GM23248 (cell line): ENCODE data around the gene CCDC88C.

Source experiments
- EZH2 ChIP-seq: fragments of 200-600 bp; sonication (generic); IDR thresholded peaks from 2 replicates; pipeline ENCODE4 v1.6.1; 2018; ENCODE audit warnings: antibody characterized with exemption, mild to moderate bottlenecking; ENCODE audit not compliant: insufficient read depth, poor library complexity, severe bottlenecking
- EZH2phosphoT487 ChIP-seq: fragments of 200-600 bp; sonication (generic); IDR thresholded peaks from 2 replicates; pipeline ENCODE4 v1.6.1; 2018; ENCODE audit warnings: antibody characterized with exemption, moderate library complexity, mild to moderate bottlenecking, low read depth; ENCODE audit not compliant: insufficient read depth

- TF ChIP-seq EZH2 = no peak
- no peak for TF ChIP-seq EZH2phosphoT487
Measured at GRCh38 chr14:91258876-91259275, 158.7 kb downstream of the CCDC88C start.
